Fibroblast of mammary gland (primary cell): Measurements from ENCODE around the gene TMEM87B.
"Not testable (repeated sequence)": the region's sequence is repeated elsewhere in the genome, so short reads cannot be mapped to it uniquely, and the experiment has no call there.

Experiments
- DNase-seq: peaks from one replicate; pipeline ENCODE4 v3.0.0-alpha.2; 2010; ENCODE audit warnings: low read depth
- H3K4me3 ChIP-seq: 2 replicates; pipeline ENCODE4 v1.5.1; 2011; ENCODE audit warnings: low read depth, mild to moderate bottlenecking, low read length, moderate library complexity; ENCODE audit not compliant: control insufficient read depth
- TF ChIP-seq, protein P1 (sequence below): conservative IDR thresholded peaks from 2 replicates; pipeline ENCODE4 v1.5.1; 2011; ENCODE audit warnings: low read depth, low read length, inconsistent platforms; ENCODE audit not compliant: control insufficient read depth, insufficient read depth

Gene TMEM87B

DNA sequence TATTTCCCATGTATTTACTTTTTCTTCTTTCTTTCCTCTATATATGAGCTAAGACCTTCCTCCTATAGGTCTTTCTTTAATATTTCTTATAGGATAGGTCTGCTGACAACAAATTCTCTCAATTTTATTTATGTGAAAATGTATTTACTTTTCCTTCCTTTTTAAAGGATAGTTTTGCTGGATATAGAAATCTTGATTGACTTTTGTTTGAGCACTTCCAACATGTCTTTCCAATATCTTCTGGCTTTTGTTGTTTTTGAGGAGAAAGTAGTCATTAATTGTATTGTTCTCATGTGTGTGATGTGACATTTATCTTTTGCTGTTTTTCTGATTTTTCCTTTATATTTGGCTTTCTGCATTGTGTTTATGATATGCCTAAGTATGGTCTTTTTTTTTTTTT, 54.2 kb downstream of the TMEM87B start:
- TF ChIP-seq, protein P1, sequence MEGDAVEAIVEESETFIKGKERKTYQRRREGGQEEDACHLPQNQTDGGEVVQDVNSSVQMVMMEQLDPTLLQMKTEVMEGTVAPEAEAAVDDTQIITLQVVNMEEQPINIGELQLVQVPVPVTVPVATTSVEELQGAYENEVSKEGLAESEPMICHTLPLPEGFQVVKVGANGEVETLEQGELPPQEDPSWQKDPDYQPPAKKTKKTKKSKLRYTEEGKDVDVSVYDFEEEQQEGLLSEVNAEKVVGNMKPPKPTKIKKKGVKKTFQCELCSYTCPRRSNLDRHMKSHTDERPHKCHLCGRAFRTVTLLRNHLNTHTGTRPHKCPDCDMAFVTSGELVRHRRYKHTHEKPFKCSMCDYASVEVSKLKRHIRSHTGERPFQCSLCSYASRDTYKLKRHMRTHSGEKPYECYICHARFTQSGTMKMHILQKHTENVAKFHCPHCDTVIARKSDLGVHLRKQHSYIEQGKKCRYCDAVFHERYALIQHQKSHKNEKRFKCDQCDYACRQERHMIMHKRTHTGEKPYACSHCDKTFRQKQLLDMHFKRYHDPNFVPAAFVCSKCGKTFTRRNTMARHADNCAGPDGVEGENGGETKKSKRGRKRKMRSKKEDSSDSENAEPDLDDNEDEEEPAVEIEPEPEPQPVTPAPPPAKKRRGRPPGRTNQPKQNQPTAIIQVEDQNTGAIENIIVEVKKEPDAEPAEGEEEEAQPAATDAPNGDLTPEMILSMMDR, result no peak
- no peak for DNase-seq
- H3K4me3 ChIP-seq, result no peak overlapping the region

DNA sequence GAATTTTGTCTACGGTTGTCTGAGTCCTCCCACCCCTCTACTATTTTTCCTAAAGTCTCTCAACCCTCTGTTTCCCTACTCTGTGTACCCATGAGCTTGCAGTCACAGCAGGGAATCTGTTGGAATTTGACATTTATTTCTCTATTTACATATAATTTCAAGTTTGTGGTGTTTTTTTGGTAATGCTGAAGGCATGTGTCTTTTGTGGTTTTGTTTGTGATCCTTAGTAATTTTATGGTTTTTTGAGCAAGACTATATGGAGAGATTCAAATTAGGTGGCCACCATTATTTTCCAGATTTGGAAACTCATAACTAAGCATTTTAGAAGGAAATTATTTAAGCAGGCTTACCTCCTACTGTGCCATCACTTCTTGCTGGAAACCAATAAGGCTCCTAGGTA, 55.9 kb downstream of the TMEM87B start:
- TF ChIP-seq, protein P1, result no peak
- DNase-seq, result no peak
- H3K4me3 ChIP-seq, result no peak overlapping the region

DNA sequence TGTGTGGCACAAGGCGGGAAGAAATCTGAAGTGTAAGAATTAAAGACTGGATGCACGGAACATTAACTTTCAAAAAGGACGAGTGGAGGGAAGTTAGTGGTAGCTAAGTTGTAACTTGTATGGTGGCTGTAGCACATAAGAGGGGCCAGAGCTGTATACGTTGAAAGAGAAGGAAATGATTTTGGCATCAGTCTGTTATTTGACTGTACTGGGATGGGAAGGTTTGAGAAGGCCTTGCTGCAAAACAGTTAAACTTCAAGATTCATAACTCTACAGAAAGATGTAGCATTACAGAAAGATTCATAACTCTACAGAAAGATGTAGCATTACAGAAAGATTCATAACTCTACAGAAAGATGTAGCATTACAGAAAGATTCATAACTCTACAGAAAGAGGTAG, 58.3 kb downstream of the TMEM87B start:
- DNase-seq, H3K4me3 ChIP-seq: not testable (repeated sequence)

DNA sequence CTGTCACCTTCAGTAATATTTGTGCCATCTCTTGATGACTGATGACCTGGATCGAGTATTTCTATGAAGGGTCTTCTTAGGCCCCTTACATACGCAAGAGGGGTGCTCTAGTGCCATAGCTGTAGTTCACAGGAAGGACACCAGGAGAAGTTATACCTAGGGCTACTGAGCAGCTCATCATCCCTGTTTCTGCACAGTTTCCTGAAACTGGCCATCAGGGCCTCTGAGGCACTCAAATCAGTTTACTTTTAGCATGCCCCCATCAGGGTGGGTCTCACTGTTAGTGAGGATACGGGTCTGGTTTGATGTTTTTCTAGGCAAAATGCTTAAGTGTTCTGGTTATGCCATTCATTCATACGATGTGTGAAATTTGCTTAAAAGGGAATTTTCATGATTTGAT, 63.1 kb downstream of the TMEM87B start:
- H3K4me3 ChIP-seq, result no peak overlapping the region
- TF ChIP-seq, protein P1, result peak; percentile 16
- no peak for DNase-seq

DNA sequence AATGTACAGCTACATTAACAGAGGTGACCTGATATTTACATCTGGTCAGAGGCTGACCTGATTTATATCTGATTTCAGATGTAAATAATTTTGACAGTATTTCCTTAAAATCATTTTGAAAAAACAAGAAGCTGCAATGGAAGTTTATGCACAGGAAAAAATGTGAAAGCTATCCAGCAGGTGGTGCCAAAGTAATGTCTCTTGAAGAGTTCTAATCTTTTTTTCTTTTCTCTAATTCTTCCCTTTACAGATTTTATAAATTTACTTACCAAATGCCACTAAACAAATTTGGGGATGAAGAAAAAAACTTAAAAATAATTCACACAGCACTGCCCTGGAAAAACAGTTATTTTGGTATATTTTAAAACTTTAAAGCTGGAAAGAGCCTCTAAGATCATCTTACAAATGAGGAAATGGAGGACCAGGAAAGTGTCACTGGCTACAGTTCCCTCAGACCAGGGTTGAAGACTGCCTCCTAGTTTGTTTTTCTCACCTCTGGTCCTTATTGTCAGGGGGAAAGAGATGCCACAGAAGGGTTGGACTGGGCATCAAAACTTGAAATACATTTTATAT, 66.7 kb downstream of the TMEM87B start:
- no peak overlapping the region for H3K4me3 ChIP-seq
- TF ChIP-seq, protein P1, result peak; percentile 61
- peak; percentile 70 for DNase-seq

DNA sequence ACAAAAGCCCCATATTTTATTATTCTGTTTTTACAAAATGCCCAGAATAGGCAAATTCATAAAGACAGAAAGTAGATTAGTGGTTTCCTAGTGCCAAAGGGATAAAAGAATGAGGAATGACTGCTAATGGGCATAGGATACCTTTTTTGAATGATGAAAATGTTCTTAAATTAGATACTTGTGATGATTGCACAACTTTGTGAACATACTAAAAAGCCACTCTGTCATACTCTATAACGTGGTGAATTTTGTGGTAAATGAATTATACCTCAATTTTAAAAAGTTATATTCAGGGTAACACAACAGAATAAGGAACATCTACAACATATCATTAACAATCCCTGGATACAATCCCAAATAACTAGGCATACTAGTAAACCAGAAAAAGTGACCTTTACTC, 74.0 kb downstream of the TMEM87B start:
- H3K4me3 ChIP-seq, result no peak overlapping the region
- no peak for DNase-seq
- TF ChIP-seq, protein P1, result no peak

DNA sequence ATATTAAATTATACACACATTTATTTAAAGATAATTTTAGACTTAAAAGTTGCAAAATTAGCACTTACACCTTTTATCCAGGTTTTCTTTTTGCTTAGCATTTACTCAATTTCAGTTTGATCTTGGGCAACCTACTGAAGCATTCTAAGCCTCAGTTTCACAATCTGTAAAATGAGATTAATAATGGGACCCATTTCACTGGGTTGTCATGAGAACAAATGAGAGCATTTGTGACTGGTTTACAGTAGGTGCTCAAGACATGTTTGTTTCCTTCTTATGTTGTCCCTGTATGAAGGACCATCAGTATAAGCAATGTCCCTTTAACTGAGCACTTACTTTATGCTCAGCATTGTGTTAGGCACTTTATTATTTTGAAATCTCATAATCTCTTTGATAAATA, 78.3 kb downstream of the TMEM87B start:
- DNase-seq, result no peak
- TF ChIP-seq, protein P1, result no peak
- H3K4me3 ChIP-seq, result no peak overlapping the region
